Ishikawa (cell line): ENCODE measurements around the gene ZFP14.

ENCODE experiments used
- CREB1 ChIP-seq: IDR thresholded peaks from 2 replicates; pipeline ENCODE4 v1.6.1; 2012; ENCODE audit warnings: low read depth
- EP300 ChIP-seq: IDR thresholded peaks from 2 replicates; pipeline ENCODE4 v1.6.1; 2012; ENCODE audit warnings: borderline replicate concordance
- TAF1 ChIP-seq: IDR thresholded peaks from 2 replicates; pipeline ENCODE4 v1.6.1; 2012; ENCODE audit warnings: low read depth, mild to moderate bottlenecking

GRCh38 chr19:36373638-36374156, 5.3 kb downstream of the ZFP14 start:
- TF ChIP-seq TAF1 (no peak), EP300 (no peak), CREB1 (no peak)
